Fibroblast of lung (primary cell): ENCODE measurements around the gene WNT7B.

ENCODE experiments used
- EZH2 ChIP-seq: IDR thresholded peaks from 2 replicates; pipeline ENCODE4 v1.5.1; 2012; ENCODE audit warnings: low read length, control low read depth, mild to moderate bottlenecking; ENCODE audit errors: missing control alignments
- TF ChIP-seq, protein P1 (sequence below), 2 donors: IDR thresholded peaks in 1 of 2; conservative IDR thresholded peaks in 1 of 2; 1 replicate in 1 of 2; 2 replicates in 1 of 2; pipeline ENCODE4 v1.5.1; 2011 to 2012; ENCODE audit warnings: low read length in 2 of 2, control low read depth in 1 of 2, inconsistent platforms in 1 of 2, low read depth in 1 of 2, mild to moderate bottlenecking in 1 of 2

DNA sequence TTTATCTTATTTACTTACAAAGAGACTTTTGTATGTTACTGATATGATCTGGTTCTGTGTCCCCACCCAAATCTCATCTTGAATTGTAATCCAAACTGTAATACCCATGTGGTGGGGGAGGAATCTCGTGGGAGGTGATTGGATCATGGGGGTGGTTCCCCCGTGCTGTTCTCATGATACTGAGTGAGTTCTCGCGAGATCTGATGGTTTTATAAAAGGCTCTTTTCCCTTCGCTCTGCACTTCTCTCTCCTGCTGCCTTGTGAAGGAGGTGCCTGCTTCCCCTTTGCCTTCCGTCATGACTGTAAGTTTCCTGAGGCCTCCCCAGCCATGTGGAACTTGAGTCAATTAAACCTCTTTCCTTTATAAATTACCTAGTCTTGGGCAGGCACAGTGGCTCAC is 42.4 kb upstream of the WNT7B start:
- TF ChIP-seq, protein P1, sequence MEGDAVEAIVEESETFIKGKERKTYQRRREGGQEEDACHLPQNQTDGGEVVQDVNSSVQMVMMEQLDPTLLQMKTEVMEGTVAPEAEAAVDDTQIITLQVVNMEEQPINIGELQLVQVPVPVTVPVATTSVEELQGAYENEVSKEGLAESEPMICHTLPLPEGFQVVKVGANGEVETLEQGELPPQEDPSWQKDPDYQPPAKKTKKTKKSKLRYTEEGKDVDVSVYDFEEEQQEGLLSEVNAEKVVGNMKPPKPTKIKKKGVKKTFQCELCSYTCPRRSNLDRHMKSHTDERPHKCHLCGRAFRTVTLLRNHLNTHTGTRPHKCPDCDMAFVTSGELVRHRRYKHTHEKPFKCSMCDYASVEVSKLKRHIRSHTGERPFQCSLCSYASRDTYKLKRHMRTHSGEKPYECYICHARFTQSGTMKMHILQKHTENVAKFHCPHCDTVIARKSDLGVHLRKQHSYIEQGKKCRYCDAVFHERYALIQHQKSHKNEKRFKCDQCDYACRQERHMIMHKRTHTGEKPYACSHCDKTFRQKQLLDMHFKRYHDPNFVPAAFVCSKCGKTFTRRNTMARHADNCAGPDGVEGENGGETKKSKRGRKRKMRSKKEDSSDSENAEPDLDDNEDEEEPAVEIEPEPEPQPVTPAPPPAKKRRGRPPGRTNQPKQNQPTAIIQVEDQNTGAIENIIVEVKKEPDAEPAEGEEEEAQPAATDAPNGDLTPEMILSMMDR (conservative IDR thresholded peaks at IDR 0.05 in 1 of 2, IDR thresholded peaks at IDR 0.05 in 1 of 2; ENCODE audit: low read depth in 1 of 2, low read length in 2 of 2) = no peak
- no peak for TF ChIP-seq EZH2
